Fibroblast of lung (primary cell): ENCODE measurements around the gene RSPO1. TPM values are rescaled to one million over a fixed set of nuclear protein-coding genes. Genes with fewer than 3 reads are reported as not detected.

Experiments used
- DNase-seq, 2 donors: peaks; one replicate each; pipeline versions ENCODE4 v3.0.0 to v3.0.0-alpha.2; 2010; ENCODE audit warnings: low read depth in 2 of 2
- H2AFZ ChIP-seq: 2 replicates; pipeline ENCODE4 v1.5.1; 2012; ENCODE audit warnings: low read length, control low read depth, inconsistent platforms
- H3K27ac ChIP-seq: 2 replicates; pipeline ENCODE4 v1.5.1; 2011; ENCODE audit warnings: low read length, control low read depth; ENCODE audit not compliant: insufficient read depth
- H3K27me3 ChIP-seq: 2 replicates; pipeline ENCODE4 v1.5.1; 2011; ENCODE audit warnings: mild to moderate bottlenecking, low read length; ENCODE audit not compliant: control insufficient read depth, insufficient read depth
- H3K36me3 ChIP-seq: 2 replicates; pipeline ENCODE4 v1.5.1; 2011; ENCODE audit warnings: low read length; ENCODE audit not compliant: control insufficient read depth, insufficient read depth
- H3K4me1 ChIP-seq: 2 replicates; pipeline ENCODE4 v1.5.1; 2011; ENCODE audit warnings: low read length; ENCODE audit not compliant: control insufficient read depth, insufficient read depth; ENCODE audit errors: extremely low read depth
- H3K4me2 ChIP-seq: 2 replicates; pipeline ENCODE4 v1.5.1; 2011; ENCODE audit warnings: low read length, control low read depth; ENCODE audit not compliant: insufficient read depth; ENCODE audit errors: extremely low read depth
- H3K4me3 ChIP-seq, 4 experiments: fragments of 200-600 bp in 1 of 4; sonication (generic) in 1 of 4; replicated peaks in 1 of 4; 2 replicates each; pipeline ENCODE4 v1.5.1; 2011 to 2016; ENCODE audit warnings: low read length in 4 of 4, low read depth in 3 of 4, mild to moderate bottlenecking in 3 of 4, control low read depth in 2 of 4, inconsistent platforms in 1 of 4, mixed read lengths in 1 of 4; ENCODE audit not compliant: insufficient read depth in 1 of 4; ENCODE audit errors: control extremely low read depth in 1 of 4
- H3K79me2 ChIP-seq: 2 replicates; pipeline ENCODE4 v1.5.1; 2012; ENCODE audit warnings: mild to moderate bottlenecking, low read length, inconsistent platforms; ENCODE audit not compliant: control insufficient read depth, insufficient read depth
- H3K9ac ChIP-seq: 2 replicates; pipeline ENCODE4 v1.5.1; 2011; ENCODE audit warnings: mild to moderate bottlenecking, low read length, control low read depth; ENCODE audit not compliant: insufficient read depth
- H3K9me3 ChIP-seq: 2 replicates; pipeline ENCODE4 v1.5.1; 2012; ENCODE audit warnings: low read depth, low read length; ENCODE audit not compliant: control insufficient read depth, insufficient read depth
- H4K20me1 ChIP-seq: 2 replicates; pipeline ENCODE4 v1.5.1; 2011; ENCODE audit warnings: low read length; ENCODE audit not compliant: control insufficient read depth, insufficient read depth; ENCODE audit errors: extremely low read depth
- EZH2 ChIP-seq: IDR thresholded peaks from 2 replicates; pipeline ENCODE4 v1.5.1; 2012; ENCODE audit warnings: low read length, control low read depth, mild to moderate bottlenecking; ENCODE audit errors: missing control alignments
- polyA plus RNA-seq, 2 donors: library from polyadenylated mRNA; depleted of rRNA in 1 of 2; stranded (reverse) in 1 of 2; unstranded in 1 of 2; fragments of >200 nt; gene quantifications; 2 replicates each; pipeline ENCODE4 v1.2.1, GENCODE V29; 2011 to 2012; ENCODE audit warnings: missing spikeins in 1 of 2
- total RNA-seq: library from RNA; depleted of rRNA; stranded (reverse); fragments of >200 nt; gene quantifications from 2 replicates; pipeline ENCODE4 v1.2.1, GENCODE V29; 2014
- TF ChIP-seq, protein P1 (sequence below), 2 donors: IDR thresholded peaks in 1 of 2; conservative IDR thresholded peaks in 1 of 2; 1 replicate in 1 of 2; 2 replicates in 1 of 2; pipeline ENCODE4 v1.5.1; 2011 to 2012; ENCODE audit warnings: low read length in 2 of 2, control low read depth in 1 of 2, inconsistent platforms in 1 of 2, low read depth in 1 of 2, mild to moderate bottlenecking in 1 of 2

Gene RSPO1
- total and polyA plus RNA-seq, 2 donors (not counting 1 experiment from before 2014, with no cell fraction given), result 0.15 to 0.50 TPM

DNA sequence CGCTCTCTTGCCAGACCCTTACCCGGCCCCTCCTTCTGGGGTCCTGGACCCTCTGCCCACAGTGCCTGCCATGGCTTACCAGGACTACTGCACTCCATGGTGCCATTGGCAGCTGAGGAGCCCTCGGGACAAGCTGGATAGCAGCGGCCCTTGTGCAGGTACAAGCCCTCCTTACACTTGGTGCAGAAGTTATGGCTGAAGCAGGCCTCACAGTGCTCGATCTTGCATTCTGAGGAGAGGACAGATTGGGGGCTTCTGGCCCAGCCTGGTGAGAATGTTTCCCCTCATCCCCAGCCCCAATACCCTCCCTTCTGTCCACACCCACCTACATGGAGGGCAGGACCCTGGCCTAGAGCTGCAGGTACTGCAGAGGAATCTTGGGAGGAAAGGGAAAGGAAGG, 20.6 kb downstream of the RSPO1 start:
- no peak overlapping the region for H3K4me2 ChIP-seq
- no peak overlapping the region for H3K9ac ChIP-seq
- no peak overlapping the region for H2AFZ ChIP-seq
- H4K20me1 ChIP-seq, result no peaks in the 10 kb centered on the region
- H3K36me3 ChIP-seq, result no peaks in the 10 kb centered on the region
- no peak overlapping the region for H3K27ac ChIP-seq
- no peaks in the 10 kb centered on the region for H3K4me1 ChIP-seq
- no peak for DNase-seq
- TF ChIP-seq, protein P1, sequence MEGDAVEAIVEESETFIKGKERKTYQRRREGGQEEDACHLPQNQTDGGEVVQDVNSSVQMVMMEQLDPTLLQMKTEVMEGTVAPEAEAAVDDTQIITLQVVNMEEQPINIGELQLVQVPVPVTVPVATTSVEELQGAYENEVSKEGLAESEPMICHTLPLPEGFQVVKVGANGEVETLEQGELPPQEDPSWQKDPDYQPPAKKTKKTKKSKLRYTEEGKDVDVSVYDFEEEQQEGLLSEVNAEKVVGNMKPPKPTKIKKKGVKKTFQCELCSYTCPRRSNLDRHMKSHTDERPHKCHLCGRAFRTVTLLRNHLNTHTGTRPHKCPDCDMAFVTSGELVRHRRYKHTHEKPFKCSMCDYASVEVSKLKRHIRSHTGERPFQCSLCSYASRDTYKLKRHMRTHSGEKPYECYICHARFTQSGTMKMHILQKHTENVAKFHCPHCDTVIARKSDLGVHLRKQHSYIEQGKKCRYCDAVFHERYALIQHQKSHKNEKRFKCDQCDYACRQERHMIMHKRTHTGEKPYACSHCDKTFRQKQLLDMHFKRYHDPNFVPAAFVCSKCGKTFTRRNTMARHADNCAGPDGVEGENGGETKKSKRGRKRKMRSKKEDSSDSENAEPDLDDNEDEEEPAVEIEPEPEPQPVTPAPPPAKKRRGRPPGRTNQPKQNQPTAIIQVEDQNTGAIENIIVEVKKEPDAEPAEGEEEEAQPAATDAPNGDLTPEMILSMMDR (conservative IDR thresholded peaks at IDR 0.05 in 1 of 2, IDR thresholded peaks at IDR 0.05 in 1 of 2; ENCODE audit: low read depth in 1 of 2, low read length in 2 of 2), result no peak
- TF ChIP-seq EZH2, result no peak
- H3K9me3 ChIP-seq, result no peaks in the 10 kb centered on the region
- H3K79me2 ChIP-seq, result no peaks in the 10 kb centered on the region
- peaks cover 13% of the 10 kb centered on the region for H3K27me3 ChIP-seq
- H3K4me3 ChIP-seq, result no peak overlapping the region

GRCh38 chr1:37612186-37612585, 22.5 kb downstream of the RSPO1 start:
- H3K27ac ChIP-seq, result no peak overlapping the region
- H3K9ac ChIP-seq, result no peak overlapping the region
- H2AFZ ChIP-seq, result no peak overlapping the region
- H3K4me2 ChIP-seq, result no peak overlapping the region
- no peak overlapping the region for H3K4me3 ChIP-seq
- no peaks in the 10 kb centered on the region for H3K79me2 ChIP-seq
- TF ChIP-seq EZH2, result no peak
- TF ChIP-seq, protein P1 (conservative IDR thresholded peaks at IDR 0.05 in 1 of 2, IDR thresholded peaks at IDR 0.05 in 1 of 2; ENCODE audit: low read depth in 1 of 2, low read length in 2 of 2), result no peak
- H3K36me3 ChIP-seq, result no peaks in the 10 kb centered on the region
- H3K27me3 ChIP-seq, result peaks cover 27% of the 10 kb centered on the region
- H3K4me1 ChIP-seq, result no peaks in the 10 kb centered on the region
- no peaks in the 10 kb centered on the region for H3K9me3 ChIP-seq
- DNase-seq, result no peak
- H4K20me1 ChIP-seq, result no peaks in the 10 kb centered on the region

GRCh38 chr1:37609994-37610393, 24.7 kb downstream of the RSPO1 start:
- Histone ChIP-seq H3K4me1 (no peaks in the 10 kb centered on the region), H3K9ac (no peak overlapping the region), H2AFZ (no peak overlapping the region), H3K4me3 (no peak overlapping the region), H3K9me3 (no peaks in the 10 kb centered on the region), H3K4me2 (no peak overlapping the region), H3K27ac (no peak overlapping the region), H3K36me3 (no peaks in the 10 kb centered on the region), H4K20me1 (no peaks in the 10 kb centered on the region), H3K79me2 (no peaks in the 10 kb centered on the region), H3K27me3 (peaks cover 16% of the 10 kb centered on the region)
- no peak for DNase-seq
- TF ChIP-seq, protein P1 (conservative IDR thresholded peaks at IDR 0.05 in 1 of 2, IDR thresholded peaks at IDR 0.05 in 1 of 2; ENCODE audit: low read depth in 1 of 2, low read length in 2 of 2), result no peak
- TF ChIP-seq EZH2, result no peak
